GM19043 (cell line): Measurements from ENCODE around the gene TAF3.

Experiments used
- ATAC-seq: cut with Tn5 transposase; IDR thresholded peaks from one replicate; pipeline ENCODE4 v1.9.1; 2021; ENCODE audit warnings: low read depth; ENCODE audit not compliant: unreplicated experiment

The TAF3 gene

DNA sequence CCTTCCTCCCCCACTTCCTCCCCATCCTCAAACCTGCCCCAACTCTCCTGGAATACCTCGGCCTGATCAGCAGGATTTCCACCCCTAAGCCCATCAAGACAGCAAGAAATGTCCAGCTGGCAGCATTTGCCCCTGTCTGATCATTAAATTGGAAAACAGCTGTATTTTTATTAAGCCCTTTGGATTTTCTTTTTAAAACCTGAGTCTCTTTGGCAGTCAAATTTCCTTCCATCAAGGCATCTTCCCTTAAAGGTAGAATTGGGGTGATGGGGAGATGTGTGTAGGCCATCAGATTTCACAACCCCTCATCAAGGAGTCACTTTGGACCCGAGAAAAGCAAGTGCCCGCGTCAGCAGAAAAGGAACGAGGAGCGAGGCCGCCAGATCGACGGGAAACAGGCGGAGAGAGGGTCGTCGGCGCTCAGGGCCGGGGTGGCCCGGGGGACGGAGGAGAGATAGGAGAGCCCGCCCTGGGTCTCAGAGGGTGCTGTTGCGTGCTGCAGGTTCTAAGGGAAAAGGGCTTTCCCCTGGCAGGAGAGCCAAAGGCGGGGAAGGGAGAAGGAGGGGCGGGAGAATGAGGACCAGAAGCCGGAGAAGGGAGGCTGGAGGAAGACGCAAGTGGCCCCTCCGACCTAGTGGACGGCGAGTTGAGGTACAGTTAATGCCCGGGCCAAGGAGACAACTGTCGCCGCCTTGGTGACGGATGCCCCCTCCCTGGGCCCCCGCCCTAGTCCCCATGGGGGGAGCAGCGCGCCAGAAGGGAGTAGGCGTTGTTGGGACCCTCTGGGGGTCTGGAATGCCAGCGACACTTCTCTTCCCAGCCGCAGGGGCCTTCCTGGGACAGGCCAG, 224.6 kb downstream of the TAF3 start:
- ATAC-seq, result no peak

DNA sequence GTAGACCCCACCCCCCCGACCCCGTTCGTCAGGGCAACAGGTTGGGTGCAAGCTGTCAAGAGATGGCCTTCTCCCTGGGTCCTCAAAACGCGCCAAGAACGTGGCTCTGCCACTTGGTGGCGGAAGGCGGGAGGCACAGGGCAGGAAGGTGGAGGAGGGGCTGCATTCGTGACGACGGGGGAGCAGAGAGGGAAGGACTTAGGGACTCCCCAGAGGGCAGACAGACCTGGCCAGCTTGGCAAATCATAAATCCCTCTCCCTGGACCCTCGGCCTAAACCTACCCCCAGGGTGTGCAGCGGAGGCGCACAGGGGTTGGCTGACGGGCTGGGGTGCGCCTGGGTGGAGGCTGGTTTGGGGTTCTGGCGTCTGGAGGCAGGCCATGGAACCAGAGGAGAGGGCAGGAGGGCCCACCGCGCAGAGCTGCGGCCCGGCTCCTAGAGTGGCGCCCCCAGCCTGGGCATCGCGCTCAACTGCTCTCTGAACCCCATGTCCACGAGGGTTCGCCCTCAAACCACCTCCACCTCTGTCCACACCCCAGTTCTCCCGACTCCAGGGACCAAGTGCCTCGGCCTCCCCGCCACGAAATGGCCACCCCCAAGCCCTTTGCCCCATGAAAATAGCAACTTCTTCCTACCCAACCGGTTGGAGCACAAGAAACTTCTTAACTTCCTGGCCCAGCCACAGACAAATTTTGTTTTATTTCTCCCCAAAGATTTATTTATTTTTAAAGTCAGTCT, 225.4 kb downstream of the TAF3 start:
- ATAC-seq, result no peak

DNA sequence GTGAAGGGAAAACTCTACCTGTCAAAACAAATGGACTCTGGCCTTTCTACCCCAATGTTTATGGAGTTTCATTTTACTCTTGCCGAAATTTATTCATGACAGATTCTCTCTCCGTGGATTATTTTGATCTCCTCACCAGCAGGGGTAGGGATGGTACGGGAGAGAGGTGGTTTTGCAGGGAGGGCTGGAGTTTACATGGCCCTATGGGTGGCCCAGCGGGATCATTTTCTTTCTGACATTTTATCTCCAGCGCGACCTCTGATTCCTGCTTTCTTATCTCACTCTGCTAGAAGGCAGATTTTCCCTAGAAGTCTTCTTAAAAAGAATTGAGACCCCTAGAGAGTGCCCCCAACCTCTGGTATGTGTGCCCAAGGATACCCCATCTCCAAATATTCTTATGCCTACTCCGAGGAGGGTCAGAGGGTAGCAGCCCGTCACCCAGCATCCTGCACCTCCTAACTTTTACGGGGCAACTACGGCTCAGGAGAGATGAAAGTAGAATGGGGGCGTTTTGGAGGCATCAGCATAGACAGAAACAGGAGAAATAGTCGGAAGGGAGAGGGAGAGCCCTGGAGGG, 226.1 kb downstream of the TAF3 start:
- ATAC-seq, result no peak

DNA sequence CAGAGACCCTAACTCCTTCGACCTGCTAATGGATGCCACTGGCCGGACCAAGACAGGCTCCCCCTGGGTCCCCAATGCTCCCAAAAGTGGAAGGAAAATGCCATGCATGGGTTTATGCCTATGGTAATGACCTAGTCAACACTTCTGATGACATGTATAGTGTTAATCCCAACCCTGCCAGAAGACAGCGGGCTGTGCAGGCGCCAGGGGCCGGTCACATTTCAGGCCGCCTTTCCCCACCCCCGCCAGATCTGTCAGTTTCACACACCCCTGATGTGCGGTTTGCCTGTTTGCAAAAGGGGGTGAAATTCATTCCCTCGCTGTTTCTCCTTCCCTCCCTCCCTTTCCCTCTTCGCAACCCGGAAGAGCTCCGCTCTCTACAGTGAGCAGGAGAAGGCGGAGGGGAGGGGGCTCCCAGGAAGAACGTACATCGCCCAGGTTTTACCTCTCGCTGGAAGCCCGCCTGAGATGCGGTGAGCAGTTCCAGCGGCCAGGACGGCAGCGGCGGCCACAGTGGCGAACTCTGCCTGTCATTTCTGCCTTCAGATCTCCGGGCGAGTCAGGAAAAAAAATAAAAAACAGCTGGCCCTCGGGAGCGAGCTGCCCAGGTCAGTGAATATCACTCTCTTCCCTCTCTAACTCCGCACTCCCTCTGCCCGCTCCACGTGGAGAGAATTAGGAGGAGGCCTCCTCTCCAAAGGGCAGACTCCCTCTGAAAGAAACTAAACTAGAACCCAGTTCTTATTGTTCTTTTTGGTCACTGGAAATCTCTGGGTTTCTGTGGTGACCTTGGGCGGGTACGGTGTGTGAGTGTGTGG, 226.8 kb downstream of the TAF3 start:
- no peak for ATAC-seq

DNA sequence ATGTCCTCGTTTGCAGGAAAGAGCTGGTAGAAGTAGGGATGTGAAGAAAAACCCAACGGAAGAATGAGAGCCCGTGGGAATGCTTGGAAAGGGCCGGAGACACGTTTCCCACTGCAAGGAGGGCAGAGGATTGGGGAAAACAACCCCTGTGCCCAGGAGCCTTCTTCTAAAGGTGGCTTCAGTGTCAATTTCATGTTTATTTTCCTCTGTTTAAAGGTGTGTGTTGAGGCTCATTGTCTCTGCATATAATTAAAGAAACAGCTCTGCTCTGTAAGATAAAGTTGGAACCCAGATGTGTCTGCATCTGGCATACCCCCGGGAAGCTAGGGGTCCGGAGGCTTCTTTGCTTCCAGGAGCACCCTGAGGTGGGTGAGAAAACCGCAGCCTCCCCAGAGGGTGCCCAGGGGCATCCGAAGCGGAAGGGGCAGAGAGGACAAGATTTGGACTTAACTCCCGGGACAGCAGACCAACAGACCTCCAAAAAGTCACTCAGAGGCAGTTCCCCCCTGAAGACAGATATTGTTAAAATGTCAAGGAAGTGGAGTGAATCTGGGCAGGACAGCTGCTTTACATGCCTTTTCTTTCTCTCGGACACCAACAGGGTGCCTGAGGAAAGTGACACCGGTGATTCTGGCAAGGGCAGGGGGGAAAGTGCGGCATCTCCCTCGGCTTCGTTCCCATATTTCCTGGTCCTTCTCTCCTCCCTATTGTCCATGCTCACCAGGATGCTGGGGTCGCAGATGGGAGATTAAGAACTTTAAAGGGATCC, 227.6 kb downstream of the TAF3 start:
- no peak for ATAC-seq

DNA sequence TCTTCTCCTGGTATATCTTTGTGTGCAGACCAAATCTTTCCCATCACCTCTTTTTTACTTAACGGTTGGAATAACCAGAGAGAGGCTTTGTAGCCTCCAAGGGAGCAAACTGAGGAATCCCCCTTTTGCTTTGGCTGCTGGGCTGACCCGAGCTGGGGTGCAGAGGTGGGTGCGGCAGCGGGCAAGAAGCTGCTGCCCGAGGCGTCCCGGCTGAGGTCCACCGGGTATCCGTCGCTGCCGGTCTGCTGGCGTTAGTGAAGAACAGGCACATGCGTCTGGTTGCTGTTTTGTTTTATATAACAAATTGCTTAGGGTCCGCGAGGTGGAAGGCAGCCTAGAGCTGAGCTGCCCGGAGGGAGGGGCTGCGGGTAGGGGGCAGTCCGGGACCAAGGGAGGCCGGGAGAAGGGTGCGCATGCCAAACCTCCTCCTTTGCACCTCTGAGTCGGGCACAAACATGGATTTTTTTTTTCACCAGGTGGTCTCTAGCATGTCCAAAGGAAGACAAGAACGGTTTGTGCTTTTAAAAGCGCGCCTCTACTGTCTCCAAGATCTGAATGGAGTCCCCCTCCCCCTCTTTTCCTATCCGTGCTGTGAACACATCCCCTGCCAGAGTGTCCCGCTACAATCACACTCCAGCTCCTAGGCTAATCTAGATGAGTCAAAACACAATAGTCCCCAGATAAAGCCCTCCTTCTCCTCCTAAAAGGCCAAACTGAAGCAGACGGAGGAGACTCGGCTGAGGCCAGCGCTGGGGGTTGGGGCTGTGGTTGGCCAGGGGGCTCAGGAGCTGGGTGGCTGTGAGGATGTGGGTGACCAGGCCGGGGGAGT, 229.4 kb downstream of the TAF3 start:
- ATAC-seq, result no peak

DNA sequence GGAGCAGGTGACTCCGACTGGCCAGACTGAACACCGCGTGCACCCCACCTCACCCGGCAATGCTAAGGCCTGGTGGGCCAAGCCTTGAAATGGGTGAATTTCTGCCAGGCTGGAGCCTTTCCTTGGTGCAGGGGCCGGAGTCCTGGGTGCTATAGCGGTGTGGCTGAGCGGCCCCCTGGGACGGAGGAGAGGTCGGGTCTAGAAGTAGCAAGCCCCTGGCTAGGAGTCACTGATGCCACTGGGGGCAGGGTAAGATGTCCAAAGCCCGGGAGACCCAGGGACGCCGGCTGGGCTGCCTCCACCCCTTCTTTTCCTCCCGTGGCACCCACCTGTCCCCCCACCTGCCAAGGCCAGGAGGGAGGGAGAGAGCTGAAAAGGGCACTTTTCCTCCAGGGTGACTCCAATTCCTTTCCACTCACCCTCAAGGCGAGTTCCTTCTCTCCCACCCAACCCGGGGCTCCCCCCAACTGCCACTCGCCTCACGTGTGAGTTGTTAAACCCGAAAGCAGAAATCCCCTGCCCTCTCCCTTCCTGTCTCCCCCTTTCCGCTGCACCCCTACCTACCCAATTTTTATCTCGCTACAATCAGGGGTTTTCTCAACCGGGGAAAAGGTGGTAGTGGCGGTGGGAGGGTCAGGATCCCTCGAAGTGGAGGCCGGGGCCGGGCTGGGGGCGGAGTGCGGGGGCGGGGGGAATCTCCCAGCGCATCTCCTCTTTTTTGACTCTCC, 230.1 kb downstream of the TAF3 start:
- ATAC-seq, result no peak

DNA sequence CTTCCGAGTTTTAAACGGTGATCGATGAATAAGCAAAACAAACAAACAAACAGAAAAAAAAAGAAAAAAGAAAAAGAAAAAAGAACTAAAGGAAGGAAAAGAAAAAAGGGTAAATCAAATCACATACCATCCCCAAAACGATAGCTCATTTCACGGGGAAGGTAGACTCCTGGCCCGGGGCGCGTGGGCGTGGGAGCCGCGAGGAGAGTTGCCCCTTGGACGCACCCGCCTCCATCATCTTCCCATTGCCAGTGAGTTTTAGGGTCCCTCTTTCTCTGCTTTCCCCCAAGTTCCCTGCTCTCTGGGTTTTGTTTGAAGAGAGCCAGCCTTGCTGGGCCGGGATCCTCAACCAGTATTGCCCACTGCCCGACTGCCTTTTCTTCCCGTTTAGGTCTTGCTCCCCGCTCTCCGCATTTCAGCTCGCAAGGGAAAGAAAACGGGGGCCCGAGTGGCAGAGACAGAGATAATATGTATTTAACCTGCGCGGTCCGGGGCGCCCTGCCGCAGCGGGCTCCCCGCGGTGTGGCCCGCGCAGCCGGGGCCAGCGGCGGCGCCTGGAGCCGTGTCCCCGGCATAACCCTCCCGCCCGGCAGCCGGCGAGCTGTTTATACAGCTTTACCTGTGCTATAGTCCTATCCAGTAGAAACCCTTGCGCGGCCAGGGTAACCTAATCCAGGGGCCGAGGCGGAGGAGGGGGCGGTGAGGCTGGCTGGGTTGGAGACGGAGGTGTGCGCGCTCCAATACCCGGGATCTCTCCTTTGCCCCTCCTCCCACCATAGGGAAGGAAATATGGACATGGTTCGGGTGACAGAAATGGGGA, 230.9 kb downstream of the TAF3 start:
- ATAC-seq, result no peak

DNA sequence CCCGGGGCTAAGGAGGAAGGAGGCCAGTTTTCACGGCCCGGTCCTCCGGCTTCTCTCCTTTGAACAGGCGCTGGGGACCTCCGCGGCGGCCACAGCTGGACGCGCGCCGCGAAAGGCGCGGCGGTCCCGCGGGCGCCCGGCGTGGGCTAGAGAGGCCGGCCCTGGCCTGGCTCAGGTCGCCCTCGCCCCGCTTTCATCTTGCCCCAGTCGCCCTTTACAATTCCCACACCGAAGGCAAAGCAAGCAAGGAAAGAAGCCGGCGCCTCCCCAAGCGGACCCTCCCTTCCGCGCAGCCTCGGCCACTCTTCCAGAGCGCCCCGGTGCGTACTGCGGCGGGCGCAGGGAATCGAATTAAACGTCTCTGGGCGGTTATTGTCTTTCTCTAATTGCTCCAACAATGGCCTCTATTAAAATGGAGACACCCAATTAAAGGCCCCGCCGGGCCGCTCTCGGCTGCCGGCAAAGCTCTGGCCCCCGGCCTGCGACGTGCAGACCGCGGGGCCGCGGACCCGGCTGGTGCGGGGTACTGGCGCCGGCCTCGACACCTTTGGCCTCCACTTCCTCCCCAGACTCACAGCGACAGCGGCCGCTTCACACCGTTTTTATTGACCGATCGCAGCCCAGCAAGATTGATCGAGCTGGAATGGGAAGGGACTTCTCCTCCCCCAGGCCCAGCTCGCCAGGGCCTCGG, 231.7 kb downstream of the TAF3 start:
- ATAC-seq, result no peak

DNA sequence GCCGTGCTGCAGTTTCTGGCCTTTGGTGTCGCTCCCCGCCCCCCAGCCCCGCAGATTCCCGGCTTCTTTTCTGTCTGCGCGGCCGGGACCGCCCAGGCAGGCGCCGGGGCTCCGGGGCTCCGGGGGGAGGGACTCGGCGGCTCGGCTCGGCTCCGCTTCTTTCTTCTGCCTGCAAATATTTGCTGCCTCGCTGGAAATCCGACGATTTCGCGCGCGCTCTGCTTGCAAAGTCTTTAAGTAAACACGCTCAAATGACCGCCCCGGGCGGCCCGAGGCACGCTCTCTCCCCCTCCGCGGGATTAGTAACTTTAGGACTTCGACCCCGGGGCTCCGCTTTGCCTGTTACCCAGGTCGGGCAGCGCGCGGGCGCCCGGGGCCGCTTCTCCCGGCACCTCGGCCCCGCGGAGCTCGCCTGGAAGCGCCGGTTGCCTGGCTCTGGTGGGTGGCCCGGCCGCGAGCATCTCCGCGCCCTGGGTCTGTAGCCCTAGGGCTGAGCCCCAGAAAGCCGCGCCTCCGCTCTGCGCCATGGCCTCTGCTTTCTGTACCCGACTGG, 232.3 kb downstream of the TAF3 start:
- ATAC-seq, result no peak

DNA sequence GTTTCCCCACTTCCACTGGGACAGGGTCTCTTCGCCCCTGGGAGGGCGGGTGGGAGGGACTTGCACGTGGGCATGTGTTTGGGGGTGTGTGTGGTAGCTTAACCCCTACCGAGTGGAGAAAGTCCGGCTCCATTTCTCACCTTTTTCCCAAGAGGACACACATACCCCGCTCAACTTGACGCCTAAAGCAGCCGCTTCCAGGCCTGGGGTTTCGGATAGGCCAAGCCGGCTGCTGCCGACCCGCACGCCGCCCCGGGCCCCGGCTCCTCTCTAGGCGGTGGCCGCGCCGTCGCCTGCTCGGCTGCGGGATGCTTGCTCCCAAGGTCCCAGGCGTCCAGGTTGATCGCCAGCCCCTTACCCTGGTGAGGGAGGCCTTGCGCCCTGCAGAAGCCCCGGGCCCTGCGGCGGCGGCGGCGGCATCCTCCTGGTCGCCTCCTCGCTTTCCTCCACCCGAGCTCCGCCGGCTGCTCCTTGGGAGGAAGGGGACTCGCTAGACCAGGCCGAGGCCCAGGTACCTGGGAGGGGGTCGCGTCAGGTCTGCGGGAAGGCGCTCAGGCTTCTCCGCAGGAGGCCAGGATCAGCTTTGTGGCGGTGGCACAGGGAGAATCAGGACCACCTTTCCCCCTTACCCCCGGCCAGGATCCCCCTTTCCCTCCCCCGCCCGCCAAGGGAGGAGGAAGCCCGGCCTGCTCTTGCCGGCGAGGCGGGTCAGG, 233.0 kb downstream of the TAF3 start:
- ATAC-seq, result no peak

DNA sequence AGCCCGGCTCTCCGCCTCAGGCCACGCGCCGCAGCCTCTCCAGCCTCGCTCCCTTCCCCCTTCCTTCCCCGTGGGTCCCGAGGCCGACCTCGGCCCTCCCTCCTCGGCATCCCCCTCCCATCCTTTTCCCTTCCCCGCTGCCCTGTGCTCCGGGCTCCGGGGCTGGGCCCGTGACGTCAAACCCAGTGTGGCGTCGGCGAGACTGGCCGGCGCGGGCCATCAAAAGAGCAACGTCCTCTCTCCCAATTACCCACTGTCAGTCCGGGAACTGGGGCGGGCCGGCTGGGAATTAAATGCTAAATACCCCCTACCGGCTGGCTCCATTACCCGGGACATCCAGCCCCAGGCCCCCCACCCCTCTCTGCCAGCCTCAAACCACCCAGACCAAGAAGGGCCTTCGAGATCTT, 233.5 kb downstream of the TAF3 start:
- no peak for ATAC-seq

DNA sequence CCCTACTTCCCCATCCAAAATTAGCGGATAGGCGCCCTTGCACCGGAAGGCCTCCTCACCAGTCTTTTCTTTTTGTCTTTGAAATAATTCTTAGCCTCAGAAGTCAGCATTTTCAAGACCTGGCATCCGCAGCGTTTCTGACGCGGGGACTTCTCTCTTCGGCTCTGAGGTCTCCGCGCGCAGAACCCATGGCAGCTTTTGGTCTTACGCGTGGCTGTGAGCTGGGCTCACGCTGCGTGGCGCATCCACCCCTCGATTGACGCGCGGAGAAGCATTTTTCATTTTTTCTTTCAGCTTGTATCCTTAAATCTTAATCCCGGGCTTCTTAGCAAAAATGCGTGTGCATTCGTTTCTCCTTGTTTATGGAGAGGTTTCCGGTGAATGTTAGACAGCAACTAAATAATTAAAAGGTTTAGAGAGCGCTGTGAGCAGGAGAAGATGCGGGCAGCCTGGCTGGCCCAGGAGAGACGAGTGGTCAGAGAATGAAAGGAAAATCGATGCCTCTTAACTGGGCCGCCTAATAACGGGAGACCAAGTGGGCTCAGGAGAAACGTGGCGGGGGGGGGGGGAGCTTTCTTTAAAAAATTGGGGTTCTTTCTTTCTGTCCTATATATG, 234.1 kb downstream of the TAF3 start:
- ATAC-seq, result no peak

DNA sequence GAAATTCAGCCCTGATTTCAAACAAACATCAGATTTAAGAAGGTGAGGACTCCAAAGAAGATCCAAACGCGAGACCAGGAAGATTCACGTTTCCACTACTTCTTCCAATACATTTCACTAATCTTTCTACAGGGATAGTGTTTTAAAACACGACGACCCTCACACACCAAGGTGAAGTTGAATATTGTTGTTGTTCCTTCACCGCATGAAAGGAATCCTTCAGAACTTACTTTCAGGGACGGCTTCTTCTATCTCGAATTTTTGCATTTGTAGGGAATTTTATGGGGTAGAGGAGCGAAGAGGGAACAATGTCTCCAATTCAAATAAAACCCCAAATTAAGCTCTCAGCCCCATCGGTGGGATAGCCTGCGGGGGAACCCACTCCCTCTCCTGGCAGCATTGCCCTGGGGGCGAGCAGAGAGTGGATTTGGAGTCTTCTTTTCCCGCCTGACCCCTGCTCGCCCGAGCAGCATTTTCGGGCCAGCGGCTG, 234.7 kb downstream of the TAF3 start:
- ATAC-seq, result no peak

DNA sequence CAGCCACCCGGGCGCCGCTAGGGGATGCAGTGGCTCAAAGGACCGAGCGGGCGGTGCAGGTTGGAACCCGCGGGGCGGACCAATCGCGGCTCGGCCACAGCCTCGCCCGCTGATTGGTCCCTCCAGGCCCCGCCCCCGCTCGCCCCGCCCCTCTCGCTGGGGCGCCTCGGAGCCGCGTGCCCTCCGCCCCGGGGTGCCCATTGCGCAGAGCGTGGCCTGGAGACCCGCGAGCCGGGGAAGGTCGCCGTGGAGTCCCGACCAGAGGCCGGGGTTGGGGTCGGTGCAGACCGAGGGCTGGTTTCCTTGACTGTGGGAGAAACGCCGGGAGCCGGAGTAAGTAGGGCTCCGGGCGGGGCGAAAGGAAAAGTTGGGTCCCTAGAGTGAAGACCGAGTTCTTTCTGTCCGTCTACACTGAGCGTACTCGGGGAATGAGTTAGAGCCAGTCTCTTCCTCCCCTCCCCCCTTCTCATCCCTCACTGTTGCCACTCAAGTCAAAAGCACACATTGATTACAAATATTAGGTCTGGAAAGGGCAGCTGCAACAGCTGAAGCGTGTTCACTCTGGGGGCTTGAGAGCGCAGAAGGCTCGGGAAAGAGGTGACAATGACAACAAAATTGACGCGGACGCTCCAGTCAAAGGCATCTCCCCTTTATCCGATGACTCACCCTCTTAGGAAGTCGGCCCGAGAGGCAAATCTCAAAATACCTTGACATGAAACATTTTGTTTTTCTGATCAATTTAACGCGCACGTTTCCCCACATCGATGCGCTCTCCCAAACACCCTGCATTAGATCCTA, 235.3 kb downstream of the TAF3 start:
- peak; percentile 59 for ATAC-seq
